ENCODE measurements around the gene ARNT2. TPM values are rescaled to one million over a fixed set of nuclear protein-coding genes. Genes with fewer than 3 reads are reported as not detected.

The ARNT2 gene
- total and polyA plus RNA-seq, 4 donors, result 2.0 to 12.2 (median 5.5) TPM

GRCh38 chr15:80431635-80432344 lies 27.6 kb downstream of the ARNT2 start:
- ATAC-seq (ENCODE audit: insufficient read depth, low FRiP score) (no peak), DNase-seq (no peak)
- no peaks in the 10 kb centered on the region for H3K36me3 ChIP-seq (ENCODE audit: control insufficient read depth in 4 of 4, insufficient read depth in 4 of 4, low read length in 4 of 4)
- H3K9me3 ChIP-seq (ENCODE audit: control insufficient read depth in 4 of 4, insufficient read depth in 3 of 4, low read length in 3 of 4), result no peaks in the 10 kb centered on the region
- no peak overlapping the region for H3K27ac ChIP-seq (ENCODE audit: low read depth in 1 of 2, low read length in 1 of 2)
- WGBS, 2 donors, result 79 to 83% methylated on average over 11 of the region's 11 CpGs
- no peaks in the 10 kb centered on the region for H3K27me3 ChIP-seq (ENCODE audit: control insufficient read depth in 3 of 3, insufficient read depth in 3 of 3, low read length in 2 of 3)
- peaks cover 0 to 5% (median 0%) of the 10 kb centered on the region in 5 donors for H3K4me1 ChIP-seq (ENCODE audit: control insufficient read depth in 5 of 5, insufficient read depth in 5 of 5, low read length in 5 of 5)
- TF ChIP-seq CTCF (IDR thresholded peaks at IDR 0.05; ENCODE audit: control extremely low read depth, extremely low read depth), result no peak
- H3K4me3 ChIP-seq, result no peak overlapping the region
- no peak overlapping the region for H3K9ac ChIP-seq (ENCODE audit: insufficient read depth in 1 of 2, low read length in 2 of 2)

- Histone ChIP-seq H3K9ac (ENCODE audit: insufficient read depth in 1 of 2, low read length in 2 of 2) (no peak overlapping the region), H3K27ac (ENCODE audit: low read depth in 1 of 2, low read length in 1 of 2) (no peak overlapping the region), H3K36me3 (ENCODE audit: control insufficient read depth in 4 of 4, insufficient read depth in 4 of 4, low read length in 4 of 4) (no peaks in the 10 kb centered on the region), H3K9me3 (ENCODE audit: control insufficient read depth in 4 of 4, insufficient read depth in 3 of 4, low read length in 3 of 4) (no peaks in the 10 kb centered on the region), H3K4me1 (ENCODE audit: control insufficient read depth in 5 of 5, insufficient read depth in 5 of 5, low read length in 5 of 5) (peaks cover 0 to 5% (median 0%) of the 10 kb centered on the region in 5 donors), H3K4me3 (no peak overlapping the region), H3K27me3 (ENCODE audit: control insufficient read depth in 3 of 3, insufficient read depth in 3 of 3, low read length in 2 of 3) (no peaks in the 10 kb centered on the region)
- no peak for DNase-seq
- no peak for ATAC-seq (ENCODE audit: insufficient read depth, low FRiP score)
- 93 to 95% methylated on average over 2 of the region's 2 CpGs for WGBS, 2 donors
- TF ChIP-seq CTCF (IDR thresholded peaks at IDR 0.05; ENCODE audit: control extremely low read depth, extremely low read depth), result no peak
Observed at GRCh38 chr15:80432345-80432702, 28.1 kb downstream of the ARNT2 start.

GRCh38 chr15:80433836-80434235 lies 29.7 kb downstream of the ARNT2 start:
- DNase-seq, result no peak
- peaks cover 0 to 5% (median 0%) of the 10 kb centered on the region in 5 donors for H3K4me1 ChIP-seq (ENCODE audit: control insufficient read depth in 5 of 5, insufficient read depth in 5 of 5, low read length in 5 of 5)
- no peak overlapping the region for H3K9ac ChIP-seq (ENCODE audit: insufficient read depth in 1 of 2, low read length in 2 of 2)
- TF ChIP-seq CTCF (IDR thresholded peaks at IDR 0.05; ENCODE audit: control extremely low read depth, extremely low read depth), result no peak
- H3K27me3 ChIP-seq (ENCODE audit: control insufficient read depth in 3 of 3, insufficient read depth in 3 of 3, low read length in 2 of 3), result no peaks in the 10 kb centered on the region
- H3K27ac ChIP-seq (ENCODE audit: low read depth in 1 of 2, low read length in 1 of 2), result no peak overlapping the region
- H3K36me3 ChIP-seq (ENCODE audit: control insufficient read depth in 4 of 4, insufficient read depth in 4 of 4, low read length in 4 of 4), result no peaks in the 10 kb centered on the region
- H3K4me3 ChIP-seq, result no peak overlapping the region
- WGBS, 2 donors, result 95% methylated on average over 5 of the region's 5 CpGs
- H3K9me3 ChIP-seq (ENCODE audit: control insufficient read depth in 4 of 4, insufficient read depth in 3 of 4, low read length in 3 of 4), result no peaks in the 10 kb centered on the region
- no peak for ATAC-seq (ENCODE audit: insufficient read depth, low FRiP score)
